Mucosa of descending colon (tissue), 3 donors: Measurements from ENCODE around the gene CDKAL1. TPM values are rescaled to one million over a fixed set of nuclear protein-coding genes. Genes with fewer than 3 reads are reported as not detected.

Experiments
- ATAC-seq: fragments of 200-7000 bp; cut with Tn5 transposase; one replicate; pipeline ENCODE4 v1.9.1; 2020; ENCODE audit warnings: mild to moderate bottlenecking, moderate library complexity
- DNase-seq, 3 donors: peaks; one replicate each; pipeline ENCODE4 v3.0.0-alpha.2; 2020
- H3K36me3 ChIP-seq: fragments of 200-600 bp; one replicate; pipeline ENCODE4 v1.8.0; 2021; ENCODE audit warnings: low read depth, mild to moderate bottlenecking
- H3K4me1 ChIP-seq: fragments of 200-600 bp; one replicate; pipeline ENCODE4 v1.8.0; 2021; ENCODE audit warnings: low read depth, mild to moderate bottlenecking
- H3K4me3 ChIP-seq: fragments of 200-600 bp; one replicate; pipeline ENCODE4 v1.8.0; 2021; ENCODE audit warnings: mild to moderate bottlenecking
- H3K9me3 ChIP-seq: fragments of 200-600 bp; one replicate; pipeline ENCODE4 v1.8.0; 2021; ENCODE audit warnings: mild to moderate bottlenecking
- intact Hi-C, 2 donors: fragments of 100-400 bp; cut with DNase I in 1 of 2; cut with micrococcal nuclease in 1 of 2; formaldehyde crosslinking; loops; one replicate each; pipeline versions ENCODE4 v1.11.0 to v1.11.1; 2022; cut with DNase I, micrococcal nuclease
- total RNA-seq, 3 donors: library from RNA; stranded (reverse); fragmentation: NEBNext Ultra II Directional in 2 of 3; extraction: Animal tissue kit (Norgen Biotek cat#: 25700) in 2 of 3; gene quantifications; one replicate each; pipeline versions ENCODE4 v1.2.1 to v1.2.4, GENCODE V29; 2021 to 2023
- TF ChIP-seq, protein P1 (sequence below): fragments of 200-600 bp; IDR thresholded peaks from one replicate; pipeline ENCODE4 v1.8.0; 2022; ENCODE audit warnings: antibody characterized with exemption, mild to moderate bottlenecking
- donor health status: DM: no; HTN: no; CAD: no; lungs with moderate emphysema.
- donor health status: DM: no; HTN: no; CAD: no.
- donor health status: DM: no; HTN: yes; CAD: no.

CDKAL1 gene
- total RNA-seq, 3 donors from 2014 or later = 13.4 to 15.5 (median 15.3) TPM

DNA sequence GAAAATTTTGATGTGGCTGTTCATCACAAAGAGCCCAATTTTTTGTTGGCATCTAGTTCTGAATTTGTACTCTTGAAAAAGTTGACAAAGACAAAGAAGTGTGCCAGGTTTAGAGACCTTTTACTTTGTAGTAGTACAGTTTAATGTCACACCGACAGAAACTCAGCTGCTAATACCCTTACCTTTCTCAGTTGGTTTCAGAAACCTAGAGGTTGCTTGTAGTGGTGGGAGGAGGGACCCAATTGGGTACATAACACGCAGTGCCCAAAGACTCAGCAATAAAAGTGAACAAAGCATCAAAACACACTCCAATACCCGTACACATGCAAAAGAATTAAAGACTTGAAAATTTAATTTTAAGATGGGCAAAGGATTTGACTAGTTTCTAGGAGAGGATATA, 203.7 kb downstream of the CDKAL1 start:
- Histone ChIP-seq H3K9me3 (no peaks in the 10 kb centered on the region), H3K36me3 (no peaks in the 10 kb centered on the region), H3K4me3 (no peak overlapping the region), H3K4me1 (no peaks in the 10 kb centered on the region)
- intact Hi-C loops = no loop called here
- TF ChIP-seq, protein P1, sequence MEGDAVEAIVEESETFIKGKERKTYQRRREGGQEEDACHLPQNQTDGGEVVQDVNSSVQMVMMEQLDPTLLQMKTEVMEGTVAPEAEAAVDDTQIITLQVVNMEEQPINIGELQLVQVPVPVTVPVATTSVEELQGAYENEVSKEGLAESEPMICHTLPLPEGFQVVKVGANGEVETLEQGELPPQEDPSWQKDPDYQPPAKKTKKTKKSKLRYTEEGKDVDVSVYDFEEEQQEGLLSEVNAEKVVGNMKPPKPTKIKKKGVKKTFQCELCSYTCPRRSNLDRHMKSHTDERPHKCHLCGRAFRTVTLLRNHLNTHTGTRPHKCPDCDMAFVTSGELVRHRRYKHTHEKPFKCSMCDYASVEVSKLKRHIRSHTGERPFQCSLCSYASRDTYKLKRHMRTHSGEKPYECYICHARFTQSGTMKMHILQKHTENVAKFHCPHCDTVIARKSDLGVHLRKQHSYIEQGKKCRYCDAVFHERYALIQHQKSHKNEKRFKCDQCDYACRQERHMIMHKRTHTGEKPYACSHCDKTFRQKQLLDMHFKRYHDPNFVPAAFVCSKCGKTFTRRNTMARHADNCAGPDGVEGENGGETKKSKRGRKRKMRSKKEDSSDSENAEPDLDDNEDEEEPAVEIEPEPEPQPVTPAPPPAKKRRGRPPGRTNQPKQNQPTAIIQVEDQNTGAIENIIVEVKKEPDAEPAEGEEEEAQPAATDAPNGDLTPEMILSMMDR = no peak
- DNase-seq (no peak), ATAC-seq (no peak)

GRCh38 chr6:20740088-20740487, 205.8 kb downstream of the CDKAL1 start:
- Histone ChIP-seq H3K4me3 (no peak overlapping the region), H3K9me3 (no peaks in the 10 kb centered on the region), H3K4me1 (no peaks in the 10 kb centered on the region), H3K36me3 (no peaks in the 10 kb centered on the region)
- DNase-seq (no peak), ATAC-seq (no peak)
- intact Hi-C loops = no loop called here
- TF ChIP-seq, protein P1 = no peak

GRCh38 chr6:20740727-20741126, 206.5 kb downstream of the CDKAL1 start:
- Histone ChIP-seq H3K36me3 (no peaks in the 10 kb centered on the region), H3K4me3 (no peak overlapping the region), H3K4me1 (no peaks in the 10 kb centered on the region), H3K9me3 (no peaks in the 10 kb centered on the region)
- no peak for ATAC-seq
- no peak for DNase-seq
- TF ChIP-seq, protein P1 = no peak
- intact Hi-C loops = no loop called here

DNA sequence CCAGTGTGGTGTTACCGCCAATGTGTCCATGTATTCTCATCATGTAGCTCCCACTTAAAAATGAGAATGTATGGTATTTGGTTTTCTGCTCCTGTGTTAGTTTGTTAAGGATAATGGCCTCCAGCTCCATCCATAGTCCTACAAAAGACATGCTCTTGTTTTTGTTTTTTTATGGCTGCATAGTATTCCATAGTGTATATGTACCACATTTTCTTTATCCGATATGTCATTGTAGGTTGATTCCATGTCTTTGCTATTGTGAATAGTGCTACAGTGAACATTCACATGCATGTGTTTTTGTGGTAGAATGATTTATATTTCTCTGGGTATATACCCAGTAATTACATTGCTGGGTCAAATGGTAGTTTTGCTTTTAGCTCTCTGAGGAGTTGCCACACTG, 207.2 kb downstream of the CDKAL1 start:
- no peak for ATAC-seq
- intact Hi-C loops = no loop called here
- no peaks in the 10 kb centered on the region for H3K36me3 ChIP-seq
- no peaks in the 10 kb centered on the region for H3K9me3 ChIP-seq
- no peak overlapping the region for H3K4me3 ChIP-seq
- H3K4me1 ChIP-seq = no peaks in the 10 kb centered on the region
- no peak for DNase-seq
- TF ChIP-seq, protein P1 = no peak

DNA sequence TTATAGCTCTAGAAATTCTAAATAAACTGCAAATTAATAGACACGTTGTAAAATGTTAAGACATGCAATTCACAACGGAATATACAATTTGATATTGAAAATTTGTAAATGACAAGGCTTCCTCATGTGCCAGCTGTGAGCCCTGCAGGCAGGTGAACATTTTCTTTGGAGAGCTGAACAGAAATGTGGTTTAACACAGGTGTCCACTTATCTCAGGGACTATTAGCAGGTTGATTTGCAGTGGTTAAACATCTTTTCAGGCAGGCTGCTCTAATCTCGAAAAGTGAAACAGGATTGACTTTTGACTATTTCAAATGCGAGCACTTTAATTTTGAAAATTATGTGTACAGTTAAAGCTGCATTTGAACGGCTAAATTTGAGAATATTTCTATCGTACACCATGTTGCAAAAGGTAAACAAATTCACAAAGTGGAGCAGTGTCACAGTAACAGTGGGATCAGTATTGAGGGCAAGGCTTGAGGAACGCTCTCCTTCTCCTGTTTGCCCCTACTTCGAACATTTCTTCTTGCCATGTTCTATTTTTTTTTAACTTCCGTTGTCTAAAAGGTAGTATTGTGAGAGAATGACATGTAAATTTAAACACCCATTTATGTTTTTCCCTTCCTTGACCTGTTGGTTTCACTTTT, 210.8 kb downstream of the CDKAL1 start:
- TF ChIP-seq, protein P1 = no peak
- DNase-seq = no peak

DNA sequence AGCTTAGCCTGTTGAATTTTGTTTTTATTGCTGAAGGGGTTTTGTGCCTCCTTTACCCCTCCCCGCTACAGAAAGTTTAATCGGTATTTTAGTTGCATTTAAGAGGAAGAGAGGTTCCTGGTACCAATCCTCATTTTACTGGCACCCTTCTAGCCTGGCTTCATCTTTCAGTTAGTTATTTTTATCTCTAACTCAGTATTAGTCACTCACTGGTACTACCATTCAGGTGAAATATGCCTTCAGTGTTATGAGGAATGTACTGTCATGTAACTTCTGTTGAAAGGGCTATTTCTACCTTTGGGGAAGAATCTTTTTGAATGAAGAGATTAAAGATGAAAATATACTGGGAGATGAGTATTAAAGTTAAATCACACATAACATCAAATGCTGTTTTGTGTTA, 211.8 kb downstream of the CDKAL1 start:
- H3K9me3 ChIP-seq = no peaks in the 10 kb centered on the region
- no peaks in the 10 kb centered on the region for H3K4me1 ChIP-seq
- intact Hi-C loops = no loop called here
- no peak for ATAC-seq
- no peak overlapping the region for H3K4me3 ChIP-seq
- TF ChIP-seq, protein P1 = no peak
- no peak for DNase-seq
- no peaks in the 10 kb centered on the region for H3K36me3 ChIP-seq

More for the DNA sequence above, 210.8 kb downstream of the CDKAL1 start:
- Histone ChIP-seq H3K4me1 (no peaks in the 10 kb centered on the region), H3K9me3 (no peaks in the 10 kb centered on the region), H3K4me3 (no peak overlapping the region), H3K36me3 (no peaks in the 10 kb centered on the region)
- intact Hi-C loops = no loop called here
- no peak for ATAC-seq
